NCI-H146 (cell line): ENCODE data around the gene C4orf54.
A peak's percentile ranks its signal among the peaks of the same experiment; 100 is the strongest.

Source experiments
- DNase-seq: peaks from one replicate; lab custom pipeline; 2025; lab: John Stamatoyannopoulos, UW

Gene C4orf54

DNA sequence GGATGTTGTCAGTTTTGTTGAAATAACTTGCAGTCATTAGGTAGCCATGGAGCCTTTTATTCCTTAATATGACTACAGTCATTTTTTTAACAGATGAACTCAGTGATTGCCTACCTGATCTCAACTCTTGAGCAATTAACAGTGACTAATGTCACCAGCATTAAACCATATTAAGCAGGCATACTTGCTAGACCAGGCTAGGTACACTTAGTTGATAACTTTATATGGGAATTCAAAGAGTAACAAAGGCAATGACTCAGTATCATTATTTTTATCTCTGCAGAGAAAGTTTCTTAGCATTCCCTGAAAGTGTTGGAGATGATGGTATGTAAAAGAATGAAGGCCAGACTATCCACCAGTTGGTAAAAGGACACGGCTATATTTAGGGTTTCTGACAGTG, at the start of gene C4orf54:
C4orf54 (minus strand) TSS at position 31 of the 400 bp plus-strand sequence. CDS start 3,180 bp downstream, outside the sequence.
- no peak for DNase-seq

GRCh38 chr4:99705891-99706290, 48.3 kb upstream of the C4orf54 start:
- no peak for DNase-seq

GRCh38 chr4:99696801-99697200, 39.2 kb upstream of the C4orf54 start:
- DNase-seq: no peak

GRCh38 chr4:99693140-99693539, 35.5 kb upstream of the C4orf54 start:
- no peak for DNase-seq

DNA sequence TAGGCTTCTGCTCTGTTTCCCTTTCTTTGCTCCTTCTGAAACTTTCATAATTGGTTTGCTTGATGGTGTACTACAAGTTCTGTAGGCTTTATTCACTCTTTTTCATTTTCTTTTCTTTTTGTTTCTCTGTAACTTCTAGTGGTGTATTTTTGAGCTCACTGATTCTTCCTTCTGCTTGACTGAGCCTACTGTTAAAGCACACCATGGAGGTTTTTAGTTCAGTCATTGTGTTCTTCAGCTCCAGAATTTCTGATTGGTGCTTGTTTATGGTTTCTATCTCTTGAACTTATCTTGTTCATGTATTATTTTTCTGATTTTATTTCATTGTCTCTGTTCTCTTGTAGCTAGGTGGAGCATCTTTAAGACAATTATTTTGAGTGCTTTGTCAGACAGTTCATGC, 33.4 kb upstream of the C4orf54 start:
- no peak for DNase-seq

DNA sequence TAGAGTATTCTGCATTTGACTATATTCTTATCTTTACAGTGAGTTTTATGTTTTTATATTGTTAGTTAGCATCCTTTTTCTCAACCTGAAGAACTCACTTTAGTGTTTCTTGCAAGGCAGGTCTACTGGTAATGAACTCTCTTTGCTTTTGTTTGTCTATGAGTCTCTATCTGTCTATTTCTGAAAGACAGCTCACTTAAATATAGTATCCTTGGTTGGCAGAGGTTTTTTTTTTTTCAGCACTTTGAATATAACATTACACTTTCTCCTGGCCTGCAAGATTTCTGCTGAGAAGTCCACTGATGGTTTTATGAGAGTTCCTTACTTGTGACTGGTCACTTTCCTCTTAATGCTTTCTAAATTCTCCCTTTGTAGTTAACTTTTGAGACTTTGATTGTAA, 32.8 kb upstream of the C4orf54 start:
- DNase-seq: no peak

DNA sequence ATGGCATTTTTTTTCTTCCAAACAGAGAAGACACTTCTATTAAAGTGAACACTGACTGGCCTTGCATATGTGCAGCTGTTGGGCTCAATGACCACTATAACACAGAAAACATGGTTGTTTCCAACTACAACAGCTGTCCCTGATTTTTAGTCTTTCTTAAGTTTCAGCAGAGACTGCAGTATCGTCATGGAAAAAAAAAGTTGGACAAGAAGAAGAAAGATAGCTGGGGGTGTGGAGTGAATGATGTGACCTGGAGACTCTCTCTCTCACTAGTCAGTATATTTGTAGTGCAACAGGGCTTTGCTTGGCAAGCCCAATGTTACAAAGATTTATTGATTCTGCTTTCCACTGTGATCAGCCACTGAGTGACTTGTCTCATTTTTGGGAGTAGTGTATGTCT, 29.5 kb upstream of the C4orf54 start:
- no peak for DNase-seq

GRCh38 chr4:99685234-99685633, 27.6 kb upstream of the C4orf54 start:
- no peak for DNase-seq

- no peak for DNase-seq
Measured at GRCh38 chr4:99683895-99684294, 26.3 kb upstream of the C4orf54 start.

GRCh38 chr4:99679976-99680375, 22.3 kb upstream of the C4orf54 start:
- DNase-seq: no peak

DNA sequence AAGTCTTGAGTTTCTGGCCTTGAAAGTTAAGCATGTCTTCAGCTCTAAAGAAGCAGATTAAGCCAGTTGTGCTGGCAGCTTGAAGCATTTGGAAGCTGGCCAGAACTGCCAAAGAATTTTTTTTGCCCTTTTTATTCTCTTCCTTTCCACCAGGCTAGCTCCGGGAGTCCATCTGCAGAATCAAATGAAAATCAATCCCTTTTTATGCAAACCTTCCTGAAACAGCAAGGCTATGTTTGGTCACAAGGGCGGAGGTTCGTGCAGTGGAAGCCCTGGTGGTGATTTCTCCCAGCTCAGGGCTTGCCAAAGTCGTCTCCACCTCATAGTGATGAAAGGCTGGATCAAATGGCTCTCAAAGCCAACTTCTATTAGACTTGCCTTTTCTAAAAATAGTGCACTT, 21.6 kb upstream of the C4orf54 start:
- peak; percentile 69 for DNase-seq

DNA sequence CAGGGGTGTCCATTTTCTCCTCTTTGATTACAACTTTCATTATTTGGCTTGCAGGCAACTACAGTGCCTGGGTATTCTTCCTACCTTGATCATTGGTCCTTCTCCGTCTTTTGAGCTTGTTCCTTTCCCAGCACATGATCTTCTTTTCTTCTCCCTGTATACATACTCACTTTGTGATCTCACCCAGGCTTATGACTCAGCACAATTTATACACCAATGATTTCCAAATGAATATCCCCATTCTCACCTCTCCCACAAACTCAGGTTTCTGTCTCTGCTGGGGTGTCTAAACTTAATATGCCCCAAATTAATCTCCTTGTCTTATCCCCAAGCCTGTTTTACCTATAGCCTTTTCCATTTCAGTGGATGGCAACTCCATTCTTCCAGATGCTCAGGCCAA, 19.5 kb upstream of the C4orf54 start:
- DNase-seq: no peak

DNA sequence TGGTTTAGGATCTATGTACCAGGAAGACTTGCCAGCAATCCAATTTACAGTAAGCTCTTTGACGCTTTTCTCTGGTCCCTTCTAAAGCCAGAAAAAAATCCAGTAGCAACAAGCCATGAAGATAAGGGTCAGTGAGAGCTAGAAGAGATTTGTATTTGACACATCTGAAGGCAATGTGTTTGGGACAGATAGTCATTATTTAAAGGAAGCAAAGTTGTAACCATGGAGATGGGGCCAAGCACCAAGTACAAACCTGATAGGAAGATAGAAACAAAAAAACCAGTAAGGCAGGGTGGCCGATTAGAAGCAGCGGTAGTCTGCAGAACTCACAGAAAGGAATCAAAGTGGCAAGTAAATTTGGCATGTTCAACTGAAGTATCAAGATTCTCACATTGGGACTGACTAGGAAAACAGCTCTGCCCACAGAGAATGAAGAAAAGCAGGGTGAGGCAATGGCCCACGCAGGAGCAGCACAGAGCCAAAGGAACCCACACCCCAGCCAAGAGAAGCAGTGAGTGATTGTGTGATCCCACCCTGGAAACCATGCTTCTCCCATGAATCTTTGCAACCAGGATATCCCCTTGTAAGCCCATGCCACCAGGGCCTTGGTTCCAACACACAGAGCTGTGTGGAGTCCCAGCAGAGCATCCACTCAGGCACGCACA, 12.9 kb upstream of the C4orf54 start:
- DNase-seq: no peak

- DNase-seq: no peak
Measured at GRCh38 chr4:99669084-99669483, 11.5 kb upstream of the C4orf54 start.

DNA sequence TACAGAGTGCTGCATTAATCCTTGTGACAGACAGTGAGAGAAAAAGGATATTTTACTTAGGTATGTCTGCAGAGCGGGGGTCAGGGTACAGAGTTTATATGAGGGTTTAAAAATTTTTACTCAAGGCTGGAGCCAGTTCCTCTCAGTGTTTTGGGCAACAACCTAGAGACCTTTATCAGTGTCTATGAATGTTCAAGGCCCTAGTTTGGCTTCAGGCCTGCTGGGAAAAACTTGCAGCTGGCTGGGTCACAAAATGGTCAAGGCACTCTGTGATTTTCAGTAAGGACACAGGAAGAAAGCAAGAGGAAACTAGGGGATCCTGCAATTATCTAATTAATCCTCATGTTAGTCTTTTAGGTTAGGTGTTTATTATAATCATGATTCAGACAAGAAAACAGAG, 10.8 kb upstream of the C4orf54 start:
- DNase-seq: no peak

- DNase-seq: peak; percentile 6
Measured at GRCh38 chr4:99665983-99666382, 8.4 kb upstream of the C4orf54 start.

DNA sequence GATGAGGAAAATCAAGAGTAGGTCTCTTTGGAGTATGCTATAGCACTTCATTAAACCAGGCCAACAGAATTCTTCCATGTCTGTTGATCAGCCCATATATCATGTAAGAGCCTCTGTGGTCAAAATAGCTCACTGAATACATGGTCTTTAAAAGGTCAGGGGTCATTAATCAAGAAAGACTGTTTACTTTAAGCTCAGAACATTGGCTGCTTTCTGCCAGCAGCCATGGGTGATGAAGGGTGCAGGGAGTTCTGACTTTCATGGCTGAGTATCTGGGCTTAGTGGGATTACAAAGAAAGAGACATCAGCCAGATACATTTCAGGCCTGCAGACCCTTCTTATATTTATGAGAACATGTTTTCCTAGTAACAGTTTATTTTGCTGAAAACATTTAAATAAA, 7.1 kb upstream of the C4orf54 start:
- DNase-seq: no peak

GRCh38 chr4:99661907-99662306, 4.3 kb upstream of the C4orf54 start:
- no peak for DNase-seq

- no peak for DNase-seq
Measured at GRCh38 chr4:99658666-99659065, 1.0 kb upstream of the C4orf54 start.

DNA sequence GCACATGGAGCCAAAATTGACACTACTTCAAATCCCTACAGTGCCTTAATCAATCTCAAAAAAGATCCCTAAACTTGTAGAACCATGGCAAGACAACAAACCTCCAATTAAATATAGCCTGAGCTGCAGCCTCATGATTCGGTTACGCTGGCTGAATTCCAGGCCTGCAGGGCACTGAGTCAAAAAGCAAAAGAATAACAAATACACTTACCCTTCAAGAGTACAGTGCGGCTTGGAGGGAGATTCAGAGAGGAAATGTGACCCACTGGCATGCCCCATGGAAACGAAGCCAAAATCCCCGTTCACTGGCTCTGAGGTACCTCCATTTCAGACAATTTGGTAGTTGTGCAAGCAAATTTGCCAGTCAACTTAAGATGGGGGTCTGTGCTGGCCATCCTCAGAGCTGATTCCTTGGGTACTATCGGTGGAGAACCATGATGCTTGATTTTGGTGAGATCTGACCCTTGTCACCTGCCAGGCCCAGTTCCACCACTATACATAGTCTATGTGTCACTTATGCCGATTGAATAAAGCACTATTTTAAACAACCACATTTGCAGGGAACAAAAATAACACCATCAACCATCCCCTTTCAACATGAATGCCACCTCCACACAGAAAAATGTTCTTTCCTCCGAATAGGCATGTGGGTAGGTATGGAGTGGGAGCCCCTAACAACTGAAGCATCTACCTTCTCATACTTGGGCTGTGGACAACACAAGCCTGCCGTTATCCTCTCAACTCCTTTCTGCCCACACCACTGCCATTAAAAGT, 2.1 kb downstream of the C4orf54 start:
- DNase-seq: no peak

GRCh38 chr4:99654361-99654761, 3.3 kb downstream of the C4orf54 start:
- no peak for DNase-seq

DNA sequence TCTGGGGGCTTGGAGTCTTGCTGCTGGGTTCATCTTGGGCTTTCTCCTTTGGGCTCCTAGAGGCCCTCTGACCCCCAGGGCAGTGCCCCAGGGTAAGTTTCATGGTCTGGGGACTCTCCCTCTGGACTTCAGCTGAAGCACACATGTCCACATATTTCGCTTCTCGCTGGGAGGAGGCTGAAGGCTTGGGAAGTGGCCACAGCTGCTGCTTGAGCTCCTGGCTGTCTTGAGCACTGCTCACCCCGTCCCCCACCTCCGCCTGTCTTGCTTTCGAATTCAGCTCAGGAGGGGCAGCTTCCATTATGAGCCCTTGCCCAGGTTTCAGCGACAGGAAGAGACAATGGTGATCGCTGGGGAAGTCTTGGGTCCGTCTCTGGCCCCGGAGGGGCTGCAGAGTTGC, 3.7 kb downstream of the C4orf54 start:
- DNase-seq: no peak

DNA sequence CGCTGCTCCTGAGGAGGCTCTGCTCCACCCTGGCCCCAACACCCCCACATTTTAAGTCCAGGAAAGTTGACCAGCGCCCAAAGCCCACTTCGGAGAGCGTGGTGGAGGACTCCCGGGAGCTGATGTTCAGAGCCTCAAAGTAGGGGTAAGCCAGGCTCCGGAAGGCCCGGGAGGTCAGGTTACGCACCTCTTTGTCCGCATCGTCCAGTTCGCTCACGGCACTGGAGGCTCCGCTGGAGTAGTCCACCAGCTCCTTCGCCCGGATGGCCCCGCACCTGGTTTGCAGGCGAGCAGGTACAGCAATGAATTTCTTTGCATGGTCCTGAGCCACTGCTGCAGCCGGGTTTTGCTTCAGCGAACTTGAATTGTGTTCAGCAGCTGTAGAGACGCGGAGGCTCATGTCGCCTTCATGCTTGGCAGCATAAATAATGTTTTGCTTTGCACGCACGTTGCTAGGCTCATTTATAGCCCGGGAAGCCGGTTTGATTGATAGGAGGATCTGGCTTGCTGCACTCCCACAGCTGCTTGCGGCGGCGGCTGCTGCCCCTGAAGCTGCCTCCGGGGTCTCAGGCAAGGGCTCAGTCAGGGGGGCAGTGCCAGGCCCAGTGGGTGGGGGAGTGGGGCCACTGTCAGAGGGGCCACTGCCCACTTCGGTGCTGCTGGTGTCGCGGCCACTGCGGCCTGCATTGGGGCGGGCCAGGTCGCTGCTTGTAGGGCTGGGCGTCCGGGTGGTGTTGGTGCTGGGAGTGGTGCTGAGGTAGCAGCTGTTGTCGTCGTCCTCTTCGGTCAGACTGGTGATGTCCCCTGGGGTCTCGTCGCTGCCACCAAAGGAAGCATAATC, 4.8 kb downstream of the C4orf54 start:
- no peak for DNase-seq
